NCI-H226 (cell line): ENCODE measurements around the gene AKNA.
A peak's percentile ranks its signal among the peaks of the same experiment; 100 is the strongest.

Source experiments
- DNase-seq: peaks from one replicate; pipeline ENCODE4 v3.0.0-alpha.2; 2015

The AKNA gene

GRCh38 chr9:114395768-114396167, 8.0 kb upstream of the AKNA start:
- DNase-seq, result no peak

GRCh38 chr9:114395334-114395617, 7.5 kb upstream of the AKNA start:
- DNase-seq, result no peak

GRCh38 chr9:114394523-114395333, 6.9 kb upstream of the AKNA start:
- no peak for DNase-seq

GRCh38 chr9:114392749-114393112, 4.9 kb upstream of the AKNA start:
- no peak for DNase-seq

GRCh38 chr9:114390952-114391351, 3.2 kb upstream of the AKNA start:
- no peak for DNase-seq

- DNase-seq, result no peak
Observed at GRCh38 chr9:114389612-114390368, 2.0 kb upstream of the AKNA start.

- no peak for DNase-seq
Observed at GRCh38 chr9:114388764-114389375, 1.1 kb upstream of the AKNA start.

- no peak for DNase-seq
Observed at GRCh38 chr9:114388357-114388682, 538 bp upstream of the AKNA start.

- DNase-seq, result no peak
Observed at GRCh38 chr9:114386886-114387679, 699 bp downstream of the AKNA start.

GRCh38 chr9:114386361-114386885, 1.4 kb downstream of the AKNA start:
- DNase-seq, result no peak

GRCh38 chr9:114385397-114386181, 2.2 kb downstream of the AKNA start:
- DNase-seq, result peak; percentile 87

- no peak for DNase-seq
Observed at GRCh38 chr9:114384836-114385396, 2.9 kb downstream of the AKNA start.

- no peak for DNase-seq
Observed at GRCh38 chr9:114384341-114384740, 3.4 kb downstream of the AKNA start.

- no peak for DNase-seq
Observed at GRCh38 chr9:114383521-114384231, 4.1 kb downstream of the AKNA start.

- DNase-seq, result no peak
Observed at GRCh38 chr9:114382699-114383520, 4.9 kb downstream of the AKNA start.

GRCh38 chr9:114378883-114379282, 8.9 kb downstream of the AKNA start:
- DNase-seq, result no peak

GRCh38 chr9:114378016-114378415, 9.8 kb downstream of the AKNA start:
- DNase-seq, result no peak

- DNase-seq, result no peak
Observed at GRCh38 chr9:114376586-114377445, 11.0 kb downstream of the AKNA start.

- no peak for DNase-seq
Observed at GRCh38 chr9:114375386-114376175, 12.2 kb downstream of the AKNA start.
